GM12872 (cell line): ENCODE results near the gene REXO5.

ENCODE experiments used
- CTCF ChIP-seq: IDR thresholded peaks from 3 replicates; pipeline ENCODE4 v1.5.1; 2011; ENCODE audit warnings: low read depth, mild to moderate bottlenecking, low read length, moderate library complexity; ENCODE audit not compliant: insufficient read depth

The REXO5 gene

GRCh38 chr16:20868890-20869289 is 62.6 kb downstream of the REXO5 start:
- no peak for TF ChIP-seq CTCF

GRCh38 chr16:20870122-20870820 is 63.9 kb downstream of the REXO5 start:
- TF ChIP-seq CTCF = no peak

GRCh38 chr16:20871258-20871657 is 64.9 kb downstream of the REXO5 start:
- no peak for TF ChIP-seq CTCF

- TF ChIP-seq CTCF = no peak
Observed at GRCh38 chr16:20871941-20872815, 65.9 kb downstream of the REXO5 start.

GRCh38 chr16:20873331-20873730 is 67.0 kb downstream of the REXO5 start:
- TF ChIP-seq CTCF = no peak

GRCh38 chr16:20874088-20874581 is 67.8 kb downstream of the REXO5 start:
- no peak for TF ChIP-seq CTCF

- no peak for TF ChIP-seq CTCF
Observed at GRCh38 chr16:20875355-20875650, 69.0 kb downstream of the REXO5 start.
